HCT116 (cell line): ENCODE measurements around the gene FAM83G. TPM values are rescaled to one million over a fixed set of nuclear protein-coding genes. Genes with fewer than 3 reads are reported as not detected.

ENCODE experiments used
- ATAC-seq: fragments of 200-7000 bp; cut with Tn5 transposase; 2 replicates; pipeline ENCODE4 v1.9.1; 2020; ENCODE audit warnings: mild to moderate bottlenecking, moderate library complexity
- BruUV-seq: library from RNA; stranded (reverse); fragments of 400-500 nt; replicated peaks from 2 replicates; lab custom pipeline; 2021; lab: Mats Ljungman, UMichigan
- CTCF ChIA-PET: fragments of 300-600 bp; sonication (Branson Sonifier 250); formaldehyde crosslinking; loops from one replicate; lab custom pipeline; 2021; ENCODE audit warnings: antibody characterized with exemption; lab: Charles Lee
- POLR2A ChIA-PET: fragments of 300-600, 350-600 bp; sonication (Branson Sonifier 250); formaldehyde crosslinking; loops from one replicate; lab custom pipeline; 2021; ENCODE audit warnings: antibody characterized with exemption; lab: Charles Lee
- RAD21 ChIA-PET, 2 experiments: fragments of 300-600 bp; sonication (Branson Sonifier 250); formaldehyde crosslinking; loops; one replicate each; lab custom pipeline; 2023; ENCODE audit warnings: low total read pairs in 2 of 2; ENCODE audit not compliant: uncharacterized antibody in 2 of 2, unreplicated experiment in 2 of 2, low non-redundant PET in 1 of 2; lab: Charles Lee
- DNase-seq: peaks from one replicate; pipeline ENCODE4 v3.0.0-alpha.2; 2010; ENCODE audit warnings: low read depth, low spot score
- H2AFZ ChIP-seq: fragments of 200-600 bp; shearing (Covaris generic), sonication (generic); 2 replicates; pipeline ENCODE4 v1.6.1; 2017; ENCODE audit warnings: low read depth, mixed run types, mixed read lengths, antibody characterized with exemption, low read length; ENCODE audit not compliant: poor library complexity, severe bottlenecking
- H3K27ac ChIP-seq: 2 replicates; pipeline ENCODE4 v1.5.1; 2012; ENCODE audit warnings: low read depth, low read length
- H3K27me3 ChIP-seq: fragments of 200-600 bp; sonication (generic); 2 replicates; pipeline ENCODE4 v1.6.1; 2016; ENCODE audit warnings: mixed run types, low read length, mixed read lengths; ENCODE audit not compliant: insufficient read depth
- H3K36me3 ChIP-seq, 2 experiments: fragments of 200-500 bp in 1 of 2; fragments of 200-600 bp in 1 of 2; sonication (Bioruptor generic) in 1 of 2; sonication (generic) in 1 of 2; 2 replicates each; pipeline versions ENCODE4 v1.5.1 to v1.6.1; 2014 to 2016; ENCODE audit warnings: low read length in 2 of 2, inconsistent platforms in 1 of 2, mixed read lengths in 1 of 2, mixed run types in 1 of 2; ENCODE audit not compliant: insufficient read depth in 2 of 2, control insufficient read depth in 1 of 2
- H3K4me1 ChIP-seq, 2 experiments: fragments of 200-600 bp in 1 of 2; sonication (generic) in 1 of 2; 2 replicates each; pipeline versions ENCODE4 v1.5.1 to v1.6.1; 2012 to 2017; ENCODE audit warnings: low read length in 2 of 2, inconsistent platforms in 1 of 2, mild to moderate bottlenecking in 1 of 2, mixed read lengths in 1 of 2, mixed run types in 1 of 2, moderate library complexity in 1 of 2; ENCODE audit not compliant: insufficient read depth in 2 of 2, control insufficient read depth in 1 of 2
- H3K4me2 ChIP-seq: fragments of 200-600 bp; sonication (generic); 2 replicates; pipeline ENCODE4 v1.6.1; 2017; ENCODE audit warnings: mixed run types, low read length, mixed read lengths
- H3K4me3 ChIP-seq, 2 experiments: fragments of 200-600 bp in 1 of 2; sonication (generic) in 1 of 2; replicated peaks in 1 of 2; 2 replicates each; pipeline ENCODE4 v1.5.1; 2011 to 2016; ENCODE audit warnings: low read length in 2 of 2, control low read depth in 1 of 2, low read depth in 1 of 2, mild to moderate bottlenecking in 1 of 2, mixed read lengths in 1 of 2, mixed run types in 1 of 2
- H3K79me2 ChIP-seq: fragments of 200-600 bp; sonication (generic); 2 replicates; pipeline ENCODE4 v1.6.1; 2017; ENCODE audit warnings: mild to moderate bottlenecking, mixed run types, low read length, moderate library complexity, mixed read lengths; ENCODE audit not compliant: insufficient read depth
- H3K9ac ChIP-seq: fragments of 200-600 bp; sonication (generic); 2 replicates; pipeline ENCODE4 v1.6.1; 2016; ENCODE audit warnings: low read length, mixed read lengths
- H3K9me2 ChIP-seq: fragments of 200-600 bp; sonication (generic), shearing (Covaris generic); 2 replicates; pipeline ENCODE4 v1.6.1; 2017; ENCODE audit warnings: mixed run types, mild to moderate bottlenecking, moderate library complexity; ENCODE audit not compliant: insufficient read depth
- H3K9me3 ChIP-seq, 2 experiments: fragments of 200-500 bp in 1 of 2; fragments of 200-600 bp in 1 of 2; sonication (Bioruptor generic) in 1 of 2; sonication (generic) in 1 of 2; 2 replicates each; pipeline ENCODE4 v1.6.1; 2014 to 2017; ENCODE audit warnings: low read length in 2 of 2, mixed read lengths in 2 of 2, inconsistent platforms in 1 of 2, low read depth in 1 of 2, mild to moderate bottlenecking in 1 of 2, mixed run types in 1 of 2, moderate library complexity in 1 of 2; ENCODE audit not compliant: control insufficient read depth in 1 of 2, insufficient read depth in 1 of 2
- H4K20me1 ChIP-seq: fragments of 200-600 bp; sonication (generic), shearing (Covaris generic); 2 replicates; pipeline ENCODE4 v1.6.1; 2017; ENCODE audit warnings: mixed run types, mild to moderate bottlenecking, moderate library complexity; ENCODE audit not compliant: insufficient read depth
- CEBPB ChIP-seq: IDR thresholded peaks from 2 replicates; pipeline ENCODE4 v1.6.1; 2012; ENCODE audit warnings: low read depth
- EZH2 ChIP-seq: fragments of 200-600 bp; sonication (generic); IDR thresholded peaks from 2 replicates; pipeline ENCODE4 v1.6.1; 2017; ENCODE audit warnings: antibody characterized with exemption, mixed run types
- EZH2phosphoT487 ChIP-seq: fragments of 200-600 bp; IDR thresholded peaks from 2 replicates; pipeline ENCODE4 v1.6.1; 2018; ENCODE audit warnings: antibody characterized with exemption, borderline replicate concordance
- JUND ChIP-seq: IDR thresholded peaks from 2 replicates; pipeline ENCODE4 v1.6.1; 2012
- POLR2A ChIP-seq: IDR thresholded peaks from 2 replicates; pipeline ENCODE4 v1.7.0; 2011; ENCODE audit warnings: borderline replicate concordance; ENCODE audit not compliant: insufficient read depth, insufficient read length; ENCODE audit errors: extremely low read depth
- SP1 ChIP-seq: IDR thresholded peaks from 2 replicates; pipeline ENCODE4 v1.6.1; 2012; ENCODE audit warnings: low read depth
- SRF ChIP-seq: IDR thresholded peaks from 2 replicates; pipeline ENCODE4 v1.6.1; 2012; ENCODE audit warnings: low read depth
- TCF7L2 ChIP-seq: IDR thresholded peaks from 2 replicates; pipeline ENCODE4 v1.7.0; 2011; ENCODE audit warnings: borderline replicate concordance, inconsistent platforms; ENCODE audit not compliant: insufficient read depth, insufficient read length; ENCODE audit errors: extremely low read depth
- ZFX ChIP-seq: fragments of 450-650 bp; IDR thresholded peaks from 2 replicates; pipeline ENCODE4 v1.6.1; 2017
- ZNF274 ChIP-seq: fragments of 200-500 bp; sonication (Bioruptor generic); IDR thresholded peaks from 2 replicates; pipeline ENCODE4 v1.6.1; 2014; ENCODE audit warnings: mild to moderate bottlenecking, low read depth, low read length, inconsistent platforms
- intact Hi-C: fragments of 100-400 bp; cut with micrococcal nuclease; formaldehyde crosslinking; loops from 2 replicates; pipeline ENCODE4 v1.10.0; 2022
- total RNA-seq: library from RNA; stranded (reverse); gene quantifications from one replicate; pipeline ENCODE4 v1.2.1, GENCODE V29; 2021; ENCODE audit not compliant: unreplicated experiment
- TF ChIP-seq, protein P1 (sequence below): IDR thresholded peaks from 2 replicates; pipeline ENCODE4 v1.6.1; 2012; ENCODE audit warnings: low read depth
- TF ChIP-seq, protein P2 (sequence below): IDR thresholded peaks from 2 replicates; pipeline ENCODE4 v1.6.1; 2011; ENCODE audit warnings: mild to moderate bottlenecking, low read length, moderate library complexity; ENCODE audit not compliant: insufficient replicate concordance; ENCODE audit errors: extremely low read depth
- TF ChIP-seq, protein P3 (sequence below), 3 experiments: fragments of 200-600 bp in 1 of 3; sonication (generic) in 1 of 3; IDR thresholded peaks in 2 of 3; conservative IDR thresholded peaks in 1 of 3; 2 replicates each; pipeline ENCODE4 v1.5.1; 2012 to 2017; ENCODE audit warnings: low read depth in 2 of 3, low read length in 2 of 3, antibody characterized with exemption in 1 of 3, borderline replicate concordance in 1 of 3, control low read depth in 1 of 3, mild to moderate bottlenecking in 1 of 3, mixed read lengths in 1 of 3, mixed run types in 1 of 3, moderate library complexity in 1 of 3; ENCODE audit not compliant: insufficient read depth in 1 of 3
- TF ChIP-seq, protein P4 (sequence below): IDR thresholded peaks from 2 replicates; pipeline ENCODE4 v1.6.1; 2012

Gene FAM83G
- total RNA-seq, 1 experiment from 2014 or later: 33.9 TPM

DNA sequence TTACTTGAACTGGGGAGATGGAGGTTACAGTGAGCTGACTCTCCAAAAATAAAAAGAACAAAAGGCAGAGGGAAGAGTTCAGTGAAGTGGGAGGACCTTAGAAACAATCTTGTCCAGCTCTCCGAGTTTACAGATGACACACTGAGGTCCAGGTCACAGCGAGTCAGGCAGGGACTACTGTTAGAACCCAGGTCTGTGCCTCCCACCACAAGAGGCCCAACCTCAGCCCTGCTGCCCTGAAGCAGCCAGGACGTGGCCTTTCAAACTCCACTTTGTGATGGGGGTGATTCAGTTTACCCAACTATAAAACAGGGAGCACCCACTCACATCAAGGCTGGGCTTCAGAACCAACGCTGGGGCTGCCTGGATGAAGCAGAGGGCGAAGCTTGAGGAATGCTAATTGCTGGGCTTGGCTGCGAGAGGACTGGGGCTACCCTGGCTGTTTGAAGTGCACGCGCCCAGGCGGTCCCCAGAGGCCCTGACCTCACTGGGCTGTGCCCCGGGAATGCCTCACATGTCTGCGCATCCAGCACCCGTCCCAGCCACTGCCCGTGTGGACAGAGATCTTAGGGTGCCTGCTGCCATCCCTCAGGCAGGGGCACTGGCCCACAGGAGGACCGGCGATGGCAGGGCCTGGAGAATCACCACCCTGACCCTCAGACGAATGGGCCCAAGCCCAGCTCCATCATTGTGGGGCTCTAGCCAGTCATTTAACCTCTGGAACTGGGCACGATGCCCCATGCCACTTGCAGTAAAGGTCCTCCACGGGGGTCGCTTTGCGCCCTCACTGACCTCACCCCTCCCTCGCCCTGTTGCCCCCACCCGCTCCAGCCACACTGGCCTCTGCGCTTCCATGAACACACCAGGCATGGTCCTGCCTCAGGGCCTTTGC lies 41.2 kb downstream of the FAM83G start:
- BruUV-seq: no TSS peak
- Histone ChIP-seq H3K4me1 (peaks cover 12 to 35% of the 10 kb centered on the region in 2 experiments; a peak in 3 of 4 replicates), H3K4me2 (0 out of 2 replicates have a peak overlapping the region, but pooled peaks have one; percentile 5), H3K9ac (no peak overlapping the region), H4K20me1 (no peaks in the 10 kb centered on the region), H2AFZ (no peak overlapping the region), H3K9me2 (no peaks in the 10 kb centered on the region), H3K36me3 (no peaks in the 10 kb centered on the region), H3K9me3 (no peaks in the 10 kb centered on the region), H3K4me3 (no peak overlapping the region), H3K27ac (no peak overlapping the region; the same call in 1 of the 2 replicates), H3K27me3 (no peaks in the 10 kb centered on the region), H3K79me2 (no peaks in the 10 kb centered on the region)
- intact Hi-C loops: no loop called here
- RAD21 ChIA-PET: no interaction called here
- TF ChIP-seq POLR2A (no peak), ZNF274 (no peak), TCF7L2 (no peak), EZH2phosphoT487 (no peak), SRF (no peak), JUND (no peak), CEBPB (no peak), EZH2 (no peak), ZFX (no peak), SP1 (no peak)
- TF ChIP-seq, protein P1, sequence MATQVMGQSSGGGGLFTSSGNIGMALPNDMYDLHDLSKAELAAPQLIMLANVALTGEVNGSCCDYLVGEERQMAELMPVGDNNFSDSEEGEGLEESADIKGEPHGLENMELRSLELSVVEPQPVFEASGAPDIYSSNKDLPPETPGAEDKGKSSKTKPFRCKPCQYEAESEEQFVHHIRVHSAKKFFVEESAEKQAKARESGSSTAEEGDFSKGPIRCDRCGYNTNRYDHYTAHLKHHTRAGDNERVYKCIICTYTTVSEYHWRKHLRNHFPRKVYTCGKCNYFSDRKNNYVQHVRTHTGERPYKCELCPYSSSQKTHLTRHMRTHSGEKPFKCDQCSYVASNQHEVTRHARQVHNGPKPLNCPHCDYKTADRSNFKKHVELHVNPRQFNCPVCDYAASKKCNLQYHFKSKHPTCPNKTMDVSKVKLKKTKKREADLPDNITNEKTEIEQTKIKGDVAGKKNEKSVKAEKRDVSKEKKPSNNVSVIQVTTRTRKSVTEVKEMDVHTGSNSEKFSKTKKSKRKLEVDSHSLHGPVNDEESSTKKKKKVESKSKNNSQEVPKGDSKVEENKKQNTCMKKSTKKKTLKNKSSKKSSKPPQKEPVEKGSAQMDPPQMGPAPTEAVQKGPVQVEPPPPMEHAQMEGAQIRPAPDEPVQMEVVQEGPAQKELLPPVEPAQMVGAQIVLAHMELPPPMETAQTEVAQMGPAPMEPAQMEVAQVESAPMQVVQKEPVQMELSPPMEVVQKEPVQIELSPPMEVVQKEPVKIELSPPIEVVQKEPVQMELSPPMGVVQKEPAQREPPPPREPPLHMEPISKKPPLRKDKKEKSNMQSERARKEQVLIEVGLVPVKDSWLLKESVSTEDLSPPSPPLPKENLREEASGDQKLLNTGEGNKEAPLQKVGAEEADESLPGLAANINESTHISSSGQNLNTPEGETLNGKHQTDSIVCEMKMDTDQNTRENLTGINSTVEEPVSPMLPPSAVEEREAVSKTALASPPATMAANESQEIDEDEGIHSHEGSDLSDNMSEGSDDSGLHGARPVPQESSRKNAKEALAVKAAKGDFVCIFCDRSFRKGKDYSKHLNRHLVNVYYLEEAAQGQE: no peak
- TF ChIP-seq, protein P2, sequence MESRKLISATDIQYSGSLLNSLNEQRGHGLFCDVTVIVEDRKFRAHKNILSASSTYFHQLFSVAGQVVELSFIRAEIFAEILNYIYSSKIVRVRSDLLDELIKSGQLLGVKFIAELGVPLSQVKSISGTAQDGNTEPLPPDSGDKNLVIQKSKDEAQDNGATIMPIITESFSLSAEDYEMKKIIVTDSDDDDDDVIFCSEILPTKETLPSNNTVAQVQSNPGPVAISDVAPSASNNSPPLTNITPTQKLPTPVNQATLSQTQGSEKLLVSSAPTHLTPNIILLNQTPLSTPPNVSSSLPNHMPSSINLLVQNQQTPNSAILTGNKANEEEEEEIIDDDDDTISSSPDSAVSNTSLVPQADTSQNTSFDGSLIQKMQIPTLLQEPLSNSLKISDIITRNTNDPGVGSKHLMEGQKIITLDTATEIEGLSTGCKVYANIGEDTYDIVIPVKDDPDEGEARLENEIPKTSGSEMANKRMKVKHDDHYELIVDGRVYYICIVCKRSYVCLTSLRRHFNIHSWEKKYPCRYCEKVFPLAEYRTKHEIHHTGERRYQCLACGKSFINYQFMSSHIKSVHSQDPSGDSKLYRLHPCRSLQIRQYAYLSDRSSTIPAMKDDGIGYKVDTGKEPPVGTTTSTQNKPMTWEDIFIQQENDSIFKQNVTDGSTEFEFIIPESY: no peak
- TF ChIP-seq, protein P3, sequence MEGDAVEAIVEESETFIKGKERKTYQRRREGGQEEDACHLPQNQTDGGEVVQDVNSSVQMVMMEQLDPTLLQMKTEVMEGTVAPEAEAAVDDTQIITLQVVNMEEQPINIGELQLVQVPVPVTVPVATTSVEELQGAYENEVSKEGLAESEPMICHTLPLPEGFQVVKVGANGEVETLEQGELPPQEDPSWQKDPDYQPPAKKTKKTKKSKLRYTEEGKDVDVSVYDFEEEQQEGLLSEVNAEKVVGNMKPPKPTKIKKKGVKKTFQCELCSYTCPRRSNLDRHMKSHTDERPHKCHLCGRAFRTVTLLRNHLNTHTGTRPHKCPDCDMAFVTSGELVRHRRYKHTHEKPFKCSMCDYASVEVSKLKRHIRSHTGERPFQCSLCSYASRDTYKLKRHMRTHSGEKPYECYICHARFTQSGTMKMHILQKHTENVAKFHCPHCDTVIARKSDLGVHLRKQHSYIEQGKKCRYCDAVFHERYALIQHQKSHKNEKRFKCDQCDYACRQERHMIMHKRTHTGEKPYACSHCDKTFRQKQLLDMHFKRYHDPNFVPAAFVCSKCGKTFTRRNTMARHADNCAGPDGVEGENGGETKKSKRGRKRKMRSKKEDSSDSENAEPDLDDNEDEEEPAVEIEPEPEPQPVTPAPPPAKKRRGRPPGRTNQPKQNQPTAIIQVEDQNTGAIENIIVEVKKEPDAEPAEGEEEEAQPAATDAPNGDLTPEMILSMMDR (IDR thresholded peaks at IDR 0.05 in 2 of 3, conservative IDR thresholded peaks at IDR 0.05 in 1 of 3; ENCODE audit: borderline replicate concordance in 1 of 3, insufficient read depth in 1 of 3, low read depth in 2 of 3, low read length in 2 of 3): no peak
- TF ChIP-seq, protein P4, sequence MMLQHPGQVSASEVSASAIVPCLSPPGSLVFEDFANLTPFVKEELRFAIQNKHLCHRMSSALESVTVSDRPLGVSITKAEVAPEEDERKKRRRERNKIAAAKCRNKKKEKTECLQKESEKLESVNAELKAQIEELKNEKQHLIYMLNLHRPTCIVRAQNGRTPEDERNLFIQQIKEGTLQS: no peak
- CTCF ChIA-PET: no interaction called here
- ATAC-seq: no peak
- DNase-seq: no peak
- POLR2A ChIA-PET: no interaction called here
